ENCODE results near the gene DHRSX.
"Not testable (repeated sequence)": the region's sequence is repeated elsewhere in the genome, so short reads cannot be mapped to it uniquely, and the experiment has no call there.

The DHRSX gene

GRCh38 chrX:2351321-2351720, 149.5 kb downstream of the DHRSX start:
- ATAC-seq, result peak; percentile 88
- no peak for TF ChIP-seq ZFP30 (CRISPR knock-in tag; IDR thresholded peaks at IDR 0.05)
- no peak for TF ChIP-seq ZNF565 (CRISPR knock-in tag; conservative IDR thresholded peaks at IDR 0.05; ENCODE audit: low read depth)
- no peak for TF ChIP-seq ZNF8 (CRISPR knock-in tag; IDR thresholded peaks at IDR 0.05)
- no peak for TF ChIP-seq CREB5 (CRISPR knock-in tag; IDR thresholded peaks at IDR 0.05; ENCODE audit: low read depth)
- no peak for TF ChIP-seq ISL1 (CRISPR knock-in tag; IDR thresholded peaks at IDR 0.05)
- TF ChIP-seq ARNTL (CRISPR knock-in tag; IDR thresholded peaks at IDR 0.05; ENCODE audit: borderline replicate concordance, low read depth), result no peak
- TF ChIP-seq ZNF70 (CRISPR knock-in tag; IDR thresholded peaks at IDR 0.05), result no peak
- TF ChIP-seq CSRNP3 (CRISPR knock-in tag; IDR thresholded peaks at IDR 0.05), result no peak
- no peak for TF ChIP-seq OSR1 (CRISPR knock-in tag; IDR thresholded peaks at IDR 0.05)
- TF ChIP-seq TCF4 (CRISPR knock-in tag; IDR thresholded peaks at IDR 0.05; ENCODE audit: borderline replicate concordance), result no peak
- no peak for TF ChIP-seq ZC3H10 (CRISPR knock-in tag; IDR thresholded peaks at IDR 0.05)
- no peak for TF ChIP-seq PATZ1 (CRISPR knock-in tag; IDR thresholded peaks at IDR 0.05; ENCODE audit: borderline replicate concordance)
- no peak for TF ChIP-seq RARB (CRISPR knock-in tag; IDR thresholded peaks at IDR 0.05)

- ATAC-seq, result not testable (repeated sequence)
Measured at GRCh38 chrX:2350703-2351102, 150.1 kb downstream of the DHRSX start.

- ATAC-seq, result not testable (repeated sequence)
Measured at GRCh38 chrX:2350036-2350435, 150.7 kb downstream of the DHRSX start.

- ATAC-seq, result no peak
- TF ChIP-seq ESRRG (CRISPR knock-in tag; IDR thresholded peaks at IDR 0.05) (no peak), CSRNP3 (CRISPR knock-in tag; IDR thresholded peaks at IDR 0.05) (no peak), TOX (CRISPR knock-in tag; IDR thresholded peaks at IDR 0.05; ENCODE audit: borderline replicate concordance) (no peak)
Measured at GRCh38 chrX:2348211-2348610, 152.6 kb downstream of the DHRSX start.

GRCh38 chrX:2346158-2346557, 154.6 kb downstream of the DHRSX start:
- ATAC-seq, result no peak
- TF ChIP-seq CSRNP3 (CRISPR knock-in tag; IDR thresholded peaks at IDR 0.05), result no peak

- TF ChIP-seq ZNF70 (CRISPR knock-in tag; IDR thresholded peaks at IDR 0.05) (no peak), TCF4 (CRISPR knock-in tag; IDR thresholded peaks at IDR 0.05; ENCODE audit: borderline replicate concordance) (no peak), ISL1 (CRISPR knock-in tag; IDR thresholded peaks at IDR 0.05) (no peak), BACH2 (CRISPR knock-in tag; IDR thresholded peaks at IDR 0.05; ENCODE audit: borderline replicate concordance) (no peak), CREB5 (CRISPR knock-in tag; IDR thresholded peaks at IDR 0.05; ENCODE audit: low read depth) (no peak), ZNF8 (CRISPR knock-in tag; IDR thresholded peaks at IDR 0.05) (no peak), ZC3H10 (CRISPR knock-in tag; IDR thresholded peaks at IDR 0.05) (no peak), POU6F1 (CRISPR knock-in tag; IDR thresholded peaks at IDR 0.05; ENCODE audit: borderline replicate concordance, low read depth) (no peak), GLIS3 (CRISPR knock-in tag; IDR thresholded peaks at IDR 0.05) (no peak), ARNTL (CRISPR knock-in tag; IDR thresholded peaks at IDR 0.05; ENCODE audit: borderline replicate concordance, low read depth) (no peak), PATZ1 (CRISPR knock-in tag; IDR thresholded peaks at IDR 0.05; ENCODE audit: borderline replicate concordance) (no peak), PPARA (CRISPR knock-in tag; IDR thresholded peaks at IDR 0.05; ENCODE audit: borderline replicate concordance) (no peak)
Measured at GRCh38 chrX:2345562-2345961, 155.2 kb downstream of the DHRSX start.

More at GRCh38 chrX:2345562-2345961, 155.2 kb downstream of the DHRSX start:
- ATAC-seq, result no peak

Data from SK-N-SH treated with all-trans-retinoic acid at 6 μM for 48 hours (cell line).